Naive thymus-derived CD4-positive, alpha-beta T cell (primary cell): Measurements from ENCODE around the gene TRPC6. TPM values are rescaled to one million over a fixed set of nuclear protein-coding genes. Genes with fewer than 3 reads are reported as not detected.

ENCODE experiments used
- ATAC-seq: fragments of 150-1000 bp; cut with Tn5 transposase; 2 replicates; pipeline ENCODE4 v1.10.0; 2021; ENCODE audit warnings: mild to moderate bottlenecking, moderate library complexity
- CTCF ChIA-PET: fragments of 350-600 bp; sonication (Branson Sonifier 250); formaldehyde crosslinking; loops from one replicate; lab custom pipeline; 2021; ENCODE audit warnings: antibody characterized with exemption; lab: Charles Lee
- POLR2A ChIA-PET: fragments of 350-600 bp; sonication (Branson Sonifier 250); formaldehyde crosslinking; loops from one replicate; lab custom pipeline; 2021; ENCODE audit warnings: antibody characterized with exemption, inconsistent platforms; lab: Charles Lee
- DNase-seq, 9 donors: peaks; one replicate each; pipeline versions ENCODE4 v3.0.0 to v3.0.0-alpha.2; 2020 to 2022; ENCODE audit warnings: mixed read lengths in 1 of 9
- H3K27ac ChIP-seq: one replicate; pipeline ENCODE4 v1.7.0; 2013; ENCODE audit warnings: mild to moderate bottlenecking, low read depth, low read length, moderate library complexity
- H3K27me3 ChIP-seq, 2 donors: one replicate each; pipeline ENCODE4 v1.7.0; 2013; ENCODE audit warnings: low read length in 2 of 2, mild to moderate bottlenecking in 2 of 2, moderate library complexity in 2 of 2; ENCODE audit not compliant: control insufficient read depth in 2 of 2, insufficient read depth in 2 of 2
- H3K36me3 ChIP-seq, 3 experiments: 1 replicate in 2 of 3; 2 replicates in 1 of 3; pipeline ENCODE4 v1.7.0; 2013; ENCODE audit warnings: low read length in 3 of 3, mild to moderate bottlenecking in 3 of 3, moderate library complexity in 1 of 3; ENCODE audit not compliant: insufficient read depth in 3 of 3, control insufficient read depth in 2 of 3
- H3K4me1 ChIP-seq, 2 donors: one replicate each; pipeline ENCODE4 v1.7.0; 2013; ENCODE audit warnings: low read length in 2 of 2, mild to moderate bottlenecking in 2 of 2, moderate library complexity in 1 of 2; ENCODE audit not compliant: control insufficient read depth in 2 of 2, insufficient read depth in 2 of 2
- H3K4me3 ChIP-seq: 2 replicates; pipeline ENCODE4 v1.7.0; 2013; ENCODE audit warnings: mild to moderate bottlenecking, low read length
- H3K9me3 ChIP-seq, 3 experiments: 1 replicate in 2 of 3; 2 replicates in 1 of 3; pipeline ENCODE4 v1.7.0; 2013; ENCODE audit warnings: low read length in 3 of 3; ENCODE audit not compliant: control insufficient read depth in 2 of 3
- H3K27ac Mint-ChIP-seq, 9 donors: one replicate each; pipeline ENCODE4 v1.8.0; 2020 to 2022; ENCODE audit warnings: mixed read lengths in 9 of 9, mild to moderate bottlenecking in 8 of 9, moderate library complexity in 5 of 9, inconsistent platforms in 2 of 9
- H3K27me3 Mint-ChIP-seq, 5 donors: one replicate each; pipeline ENCODE4 v1.8.0; 2021 to 2022; ENCODE audit warnings: mixed read lengths in 5 of 5, mild to moderate bottlenecking in 1 of 5
- H3K36me3 Mint-ChIP-seq, 5 donors: one replicate each; pipeline ENCODE4 v1.8.0; 2020 to 2022; ENCODE audit warnings: mixed read lengths in 5 of 5, mild to moderate bottlenecking in 3 of 5, inconsistent platforms in 1 of 5
- H3K4me1 Mint-ChIP-seq, 7 donors: one replicate each; pipeline ENCODE4 v1.8.0; 2020 to 2022; ENCODE audit warnings: mixed read lengths in 7 of 7, mild to moderate bottlenecking in 3 of 7, inconsistent platforms in 1 of 7
- H3K4me3 Mint-ChIP-seq, 10 donors: one replicate each; pipeline ENCODE4 v1.8.0; 2020 to 2022; ENCODE audit warnings: mild to moderate bottlenecking in 10 of 10, mixed read lengths in 10 of 10, moderate library complexity in 6 of 10, inconsistent platforms in 2 of 10
- H3K9me3 Mint-ChIP-seq, 11 donors: one replicate each; pipeline ENCODE4 v1.8.0; 2020 to 2022; ENCODE audit warnings: mixed read lengths in 11 of 11, mild to moderate bottlenecking in 4 of 11, inconsistent platforms in 1 of 11, moderate library complexity in 1 of 11
- intact Hi-C, 2 donors: fragments of 100-400 bp; cut with micrococcal nuclease; formaldehyde crosslinking; loops; one replicate each; pipeline ENCODE4 v1.15.1; 2023
- polyA plus RNA-seq, 2 donors: library from polyadenylated mRNA; unstranded; fragments of 300-500 nt; fragmentation: Illumina TruSeq; gene quantifications; one replicate each; pipeline ENCODE4 v1.2.3, GENCODE V29; 2021
- total RNA-seq, 6 experiments: library from RNA in 5 of 6; stranded (reverse) in 5 of 6; gene quantifications; 1 replicate in 5 of 6; 2 replicates in 1 of 6; pipeline ENCODE4 v1.2.3 and lab custom pipeline; 2021 to 2026

Gene TRPC6
- total and polyA plus RNA-seq, 7 experiments from 2014 or later, result not detected

DNA sequence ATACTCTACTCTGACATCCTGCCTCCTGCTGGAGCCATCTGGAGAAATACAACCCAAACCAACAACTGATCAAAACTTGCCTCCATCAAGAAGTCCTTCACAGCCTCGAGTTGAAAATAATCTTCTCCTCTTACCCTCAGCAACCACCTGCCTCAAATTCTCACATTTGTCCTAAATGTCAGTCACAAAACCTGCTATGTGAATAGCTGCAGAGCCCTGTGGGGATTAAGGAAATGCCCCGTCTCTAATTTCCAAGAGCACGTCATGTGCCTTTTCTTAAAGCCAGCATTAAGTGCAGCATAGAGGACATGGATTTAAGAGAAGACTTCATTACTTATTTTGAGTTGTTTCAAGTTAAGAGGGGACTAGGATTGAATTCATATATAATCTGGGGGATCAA lies 105.9 kb downstream of the TRPC6 start:
- no peak for DNase-seq
- no peak for ATAC-seq
- H3K27ac Mint-ChIP-seq, result no peak overlapping the region
- H3K36me3 ChIP-seq, result no peaks in the 10 kb centered on the region
- no peak overlapping the region for H3K27ac ChIP-seq
- POLR2A ChIA-PET, result no interaction called here
- CTCF ChIA-PET, result no interaction called here
- intact Hi-C loops, result no loop called here
- H3K27me3 Mint-ChIP-seq, result no peaks in the 10 kb centered on the region
- peaks cover 0 to 11% (median 0%) of the 10 kb centered on the region in 11 donors for H3K9me3 Mint-ChIP-seq
- H3K4me3 ChIP-seq, result no peak overlapping the region
- no peaks in the 10 kb centered on the region for H3K36me3 Mint-ChIP-seq
- no peaks in the 10 kb centered on the region for H3K27me3 ChIP-seq
- H3K4me1 ChIP-seq, result no peaks in the 10 kb centered on the region
- no peak overlapping the region for H3K4me3 Mint-ChIP-seq
- no peaks in the 10 kb centered on the region for H3K4me1 Mint-ChIP-seq
- H3K9me3 ChIP-seq, result no peaks in the 10 kb centered on the region

- Mint-ChIP-seq H3K9me3 (peaks cover 0 to 11% (median 0%) of the 10 kb centered on the region in 11 donors), H3K4me3 (no peak overlapping the region), H3K27ac (no peak overlapping the region), H3K4me1 (no peaks in the 10 kb centered on the region), H3K27me3 (no peaks in the 10 kb centered on the region), H3K36me3 (no peaks in the 10 kb centered on the region)
- intact Hi-C loops, result no loop called here
- Histone ChIP-seq H3K4me1 (no peaks in the 10 kb centered on the region), H3K27me3 (no peaks in the 10 kb centered on the region), H3K27ac (no peak overlapping the region), H3K9me3 (no peaks in the 10 kb centered on the region), H3K4me3 (no peak overlapping the region), H3K36me3 (no peaks in the 10 kb centered on the region)
- ChIA-PET POLR2A (no interaction called here), CTCF (no interaction called here)
- ATAC-seq (no peak), DNase-seq (no peak)
Observed at GRCh38 chr11:101476191-101476590, 107.6 kb downstream of the TRPC6 start.

DNA sequence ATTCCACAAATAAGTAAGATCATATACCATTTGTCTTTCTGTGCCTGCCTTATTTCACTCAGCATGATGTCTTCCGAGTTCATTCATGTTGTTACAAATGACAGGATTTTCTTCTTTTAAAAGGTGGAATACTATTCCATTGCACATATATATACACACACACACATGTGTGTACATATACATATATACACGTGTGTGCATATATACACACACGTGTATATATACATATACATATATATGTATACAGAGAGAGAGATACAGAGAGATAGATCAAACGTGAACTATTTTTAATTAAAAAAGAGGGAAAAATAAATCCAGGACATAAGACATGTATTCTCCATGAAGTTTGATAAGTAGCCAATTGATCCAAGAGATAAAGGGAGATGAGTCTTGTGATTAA lies 108.1 kb downstream of the TRPC6 start:
- H3K4me1 Mint-ChIP-seq, result no peaks in the 10 kb centered on the region
- Histone ChIP-seq H3K36me3 (no peaks in the 10 kb centered on the region), H3K9me3 (no peaks in the 10 kb centered on the region), H3K4me3 (no peak overlapping the region), H3K27ac (no peak overlapping the region), H3K4me1 (no peaks in the 10 kb centered on the region), H3K27me3 (no peaks in the 10 kb centered on the region)
- POLR2A ChIA-PET, result no interaction called here
- peaks cover 0 to 11% (median 0%) of the 10 kb centered on the region in 11 donors for H3K9me3 Mint-ChIP-seq
- intact Hi-C loops, result no loop called here
- no peaks in the 10 kb centered on the region for H3K27me3 Mint-ChIP-seq
- DNase-seq (no peak), ATAC-seq (no peak)
- no peaks in the 10 kb centered on the region for H3K36me3 Mint-ChIP-seq
- H3K4me3 Mint-ChIP-seq, result no peak overlapping the region
- CTCF ChIA-PET, result no interaction called here
- H3K27ac Mint-ChIP-seq, result no peak overlapping the region

DNA sequence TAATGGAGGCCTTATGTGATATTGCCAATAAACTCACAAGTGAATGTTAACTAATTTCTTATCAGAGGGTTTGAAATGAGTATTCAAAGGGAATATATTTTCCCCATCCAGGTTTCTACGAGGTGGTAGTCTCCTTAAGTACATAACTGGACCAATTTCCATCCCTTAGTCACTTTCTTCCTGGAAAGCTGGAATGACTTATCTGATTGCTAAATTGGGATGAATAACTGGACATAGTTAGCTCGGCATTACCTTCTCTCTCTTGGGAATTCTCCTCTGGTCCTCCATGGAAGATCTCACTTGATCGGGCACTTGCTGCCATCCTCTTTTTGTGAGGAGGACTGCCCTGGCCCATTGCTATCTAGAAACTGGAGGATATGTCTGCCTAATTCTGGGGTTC lies 109.1 kb downstream of the TRPC6 start:
- H3K27ac ChIP-seq, result no peak overlapping the region
- Mint-ChIP-seq H3K27me3 (no peaks in the 10 kb centered on the region), H3K36me3 (no peaks in the 10 kb centered on the region), H3K27ac (no peak overlapping the region), H3K4me3 (no peak overlapping the region), H3K9me3 (peaks cover 0 to 11% (median 0%) of the 10 kb centered on the region in 11 donors), H3K4me1 (no peaks in the 10 kb centered on the region)
- ChIA-PET CTCF (no interaction called here), POLR2A (no interaction called here)
- H3K4me3 ChIP-seq, result no peak overlapping the region
- intact Hi-C loops, result no loop called here
- H3K4me1 ChIP-seq, result no peaks in the 10 kb centered on the region
- H3K27me3 ChIP-seq, result no peaks in the 10 kb centered on the region
- ATAC-seq (no peak), DNase-seq (no peak)
- no peaks in the 10 kb centered on the region for H3K9me3 ChIP-seq
- no peaks in the 10 kb centered on the region for H3K36me3 ChIP-seq

DNA sequence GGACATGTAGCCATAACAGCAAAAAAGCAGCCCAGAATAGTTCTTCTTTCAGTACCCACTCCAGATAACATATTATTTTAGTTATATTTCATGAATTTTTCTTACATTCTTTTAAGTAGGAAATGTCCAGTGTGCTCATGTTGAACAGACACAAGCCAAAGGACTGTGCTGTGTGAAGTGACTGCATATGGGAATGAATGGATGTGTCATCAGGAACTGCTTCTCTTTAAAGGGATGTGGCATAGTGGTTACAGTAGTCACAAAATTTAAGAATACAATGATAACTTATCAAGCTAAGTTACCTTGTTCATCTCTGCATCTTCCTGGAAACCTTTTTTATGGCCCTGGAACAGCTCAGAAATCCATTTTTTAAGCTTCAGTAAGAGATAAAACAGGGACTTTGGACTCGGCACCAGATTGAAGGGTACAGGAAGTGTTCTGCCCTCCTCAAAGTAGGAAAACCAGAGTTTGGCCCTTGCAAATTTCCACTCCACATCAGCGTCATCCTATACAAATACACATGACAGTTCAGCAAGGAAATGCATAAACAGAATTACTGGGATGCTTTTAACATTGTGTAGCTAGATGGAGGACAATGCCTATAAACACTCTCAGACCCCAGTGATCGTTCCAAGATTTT lies 112.8 kb downstream of the TRPC6 start:
- Histone ChIP-seq H3K4me3 (no peak overlapping the region), H3K4me1 (no peaks in the 10 kb centered on the region), H3K36me3 (no peaks in the 10 kb centered on the region), H3K27ac (no peak overlapping the region), H3K27me3 (no peaks in the 10 kb centered on the region), H3K9me3 (no peaks in the 10 kb centered on the region)
- Mint-ChIP-seq H3K4me3 (no peak overlapping the region), H3K4me1 (no peaks in the 10 kb centered on the region), H3K9me3 (peaks cover 0 to 6% (median 2%) of the 10 kb centered on the region in 11 donors), H3K27me3 (no peaks in the 10 kb centered on the region), H3K27ac (no peak overlapping the region), H3K36me3 (no peaks in the 10 kb centered on the region)
- CTCF ChIA-PET, result no interaction called here
- POLR2A ChIA-PET, result no interaction called here
- ATAC-seq (no peak), DNase-seq (no peak)
- intact Hi-C loops, result no loop called here

GRCh38 chr11:101470419-101470818 lies 113.4 kb downstream of the TRPC6 start:
- Mint-ChIP-seq H3K4me3 (no peak overlapping the region), H3K36me3 (no peaks in the 10 kb centered on the region), H3K27ac (no peak overlapping the region), H3K4me1 (no peaks in the 10 kb centered on the region), H3K27me3 (no peaks in the 10 kb centered on the region), H3K9me3 (peaks cover 0 to 6% (median 0%) of the 10 kb centered on the region in 11 donors)
- Histone ChIP-seq H3K4me1 (no peaks in the 10 kb centered on the region), H3K4me3 (no peak overlapping the region), H3K27me3 (no peaks in the 10 kb centered on the region), H3K9me3 (no peaks in the 10 kb centered on the region), H3K36me3 (no peaks in the 10 kb centered on the region), H3K27ac (no peak overlapping the region)
- CTCF ChIA-PET, result no interaction called here
- intact Hi-C loops, result no loop called here
- ATAC-seq (no peak), DNase-seq (no peak)
- POLR2A ChIA-PET, result no interaction called here

GRCh38 chr11:101466352-101466751 lies 117.5 kb downstream of the TRPC6 start:
- H3K4me1 ChIP-seq, result no peaks in the 10 kb centered on the region
- no peaks in the 10 kb centered on the region for H3K27me3 Mint-ChIP-seq
- H3K27ac Mint-ChIP-seq, result no peak overlapping the region
- H3K9me3 ChIP-seq, result no peaks in the 10 kb centered on the region
- ATAC-seq, result no peak
- H3K27me3 ChIP-seq, result no peaks in the 10 kb centered on the region
- intact Hi-C loops, result no loop called here
- H3K36me3 ChIP-seq, result no peaks in the 10 kb centered on the region
- H3K4me1 Mint-ChIP-seq, result no peaks in the 10 kb centered on the region
- no peak overlapping the region for H3K4me3 Mint-ChIP-seq
- ChIA-PET CTCF (no interaction called here), POLR2A (no interaction called here)
- H3K27ac ChIP-seq, result no peak overlapping the region
- H3K36me3 Mint-ChIP-seq, result no peaks in the 10 kb centered on the region
- DNase-seq, result no peak
- no peak overlapping the region for H3K4me3 ChIP-seq
- H3K9me3 Mint-ChIP-seq, result peaks cover 0 to 8% (median 3%) of the 10 kb centered on the region in 11 donors
